ENCODE data around the gene SLCO3A1.

SLCO3A1 gene

GRCh38 chr15:92033314-92033713 is 179.8 kb downstream of the SLCO3A1 start:
- peaks cover 5% of the 10 kb centered on the region for H3K4me1 ChIP-seq
- H3K27ac ChIP-seq = no peak overlapping the region
- no peaks in the 10 kb centered on the region for H3K27me3 ChIP-seq (ENCODE audit: control insufficient read depth, insufficient read depth, low read length)
- no peak for TF ChIP-seq CTCF (IDR thresholded peaks at IDR 0.05)
- H2AFZ ChIP-seq = no peak overlapping the region
- H3K4me3 ChIP-seq (ENCODE audit: low read depth, low read length) = no peak overlapping the region
- H3K9me3 ChIP-seq (ENCODE audit: control insufficient read depth, low read length) = no peaks in the 10 kb centered on the region
- peaks cover 6% of the 10 kb centered on the region for H3K79me2 ChIP-seq
- no peak overlapping the region for H3K9ac ChIP-seq
- no peak overlapping the region for H3K4me2 ChIP-seq (ENCODE audit: low read length)
- H3K36me3 ChIP-seq (ENCODE audit: control insufficient read depth, insufficient read depth, low read length) = no peaks in the 10 kb centered on the region

DNA sequence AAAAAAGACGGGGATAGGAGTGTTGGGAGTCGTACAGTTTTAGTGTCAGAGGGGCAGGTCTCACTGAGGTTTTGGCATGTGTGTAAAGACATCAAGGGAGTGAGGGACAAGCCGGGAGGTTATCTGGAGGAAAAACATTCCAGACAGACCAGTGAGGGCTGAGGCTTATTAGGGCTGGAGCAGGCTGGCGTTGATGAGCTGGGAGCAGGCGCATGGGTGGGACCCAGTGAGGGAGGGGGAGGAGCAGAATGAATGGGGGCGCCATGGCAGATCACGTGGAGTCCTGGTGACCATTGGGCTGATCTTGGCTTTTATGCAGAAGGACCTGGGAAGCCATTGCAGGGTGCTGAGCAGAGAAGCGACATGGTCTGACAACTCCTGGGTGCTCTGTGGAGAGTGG is 180.2 kb downstream of the SLCO3A1 start:
- Histone ChIP-seq H3K9me3 (ENCODE audit: control insufficient read depth, low read length) (no peaks in the 10 kb centered on the region), H3K79me2 (peaks cover 8% of the 10 kb centered on the region), H2AFZ (no peak overlapping the region), H3K9ac (no peak overlapping the region), H3K36me3 (ENCODE audit: control insufficient read depth, insufficient read depth, low read length) (no peaks in the 10 kb centered on the region), H3K27me3 (ENCODE audit: control insufficient read depth, insufficient read depth, low read length) (no peaks in the 10 kb centered on the region), H3K27ac (no peak overlapping the region), H3K4me2 (ENCODE audit: low read length) (no peak overlapping the region), H3K4me3 (ENCODE audit: low read depth, low read length) (no peak overlapping the region), H3K4me1 (peaks cover 5% of the 10 kb centered on the region)
- no peak for TF ChIP-seq CTCF (IDR thresholded peaks at IDR 0.05)

- Histone ChIP-seq H3K9ac (no peak overlapping the region), H3K79me2 (peaks cover 11% of the 10 kb centered on the region), H3K4me2 (ENCODE audit: low read length) (no peak overlapping the region), H2AFZ (no peak overlapping the region), H3K36me3 (ENCODE audit: control insufficient read depth, insufficient read depth, low read length) (no peaks in the 10 kb centered on the region), H3K4me1 (peaks cover 5% of the 10 kb centered on the region), H3K4me3 (ENCODE audit: low read depth, low read length) (no peak overlapping the region), H3K9me3 (ENCODE audit: control insufficient read depth, low read length) (no peaks in the 10 kb centered on the region), H3K27me3 (ENCODE audit: control insufficient read depth, insufficient read depth, low read length) (no peaks in the 10 kb centered on the region), H3K27ac (no peak overlapping the region)
- no peak for TF ChIP-seq CTCF (IDR thresholded peaks at IDR 0.05)
Measured at GRCh38 chr15:92034227-92034626, 180.7 kb downstream of the SLCO3A1 start.

- no peak overlapping the region for H3K4me2 ChIP-seq (ENCODE audit: low read length)
- no peaks in the 10 kb centered on the region for H3K4me1 ChIP-seq
Measured at GRCh38 chr15:92035551-92035950, 182.0 kb downstream of the SLCO3A1 start.

More at GRCh38 chr15:92035551-92035950, 182.0 kb downstream of the SLCO3A1 start:
- TF ChIP-seq CTCF (IDR thresholded peaks at IDR 0.05) = no peak
- peaks cover 16% of the 10 kb centered on the region for H3K79me2 ChIP-seq
- no peak overlapping the region for H3K4me3 ChIP-seq (ENCODE audit: low read depth, low read length)
- H3K9ac ChIP-seq = no peak overlapping the region
- H3K36me3 ChIP-seq (ENCODE audit: control insufficient read depth, insufficient read depth, low read length) = no peaks in the 10 kb centered on the region
- no peak overlapping the region for H3K27ac ChIP-seq
- H2AFZ ChIP-seq = no peak overlapping the region
- no peaks in the 10 kb centered on the region for H3K9me3 ChIP-seq (ENCODE audit: control insufficient read depth, low read length)
- H3K27me3 ChIP-seq (ENCODE audit: control insufficient read depth, insufficient read depth, low read length) = no peaks in the 10 kb centered on the region
